Activated CD4-positive, alpha-beta T cell treated with anti-CD3 and anti-CD28 coated beads, Interleukin-2, amount 50 U/mL, for 16 hours (primary cell): Measurements from ENCODE around the gene HIRA.

Experiments
- DNase-seq: peaks from one replicate; pipeline ENCODE4 v3.0.0-alpha.2; 2020

The HIRA gene

DNA sequence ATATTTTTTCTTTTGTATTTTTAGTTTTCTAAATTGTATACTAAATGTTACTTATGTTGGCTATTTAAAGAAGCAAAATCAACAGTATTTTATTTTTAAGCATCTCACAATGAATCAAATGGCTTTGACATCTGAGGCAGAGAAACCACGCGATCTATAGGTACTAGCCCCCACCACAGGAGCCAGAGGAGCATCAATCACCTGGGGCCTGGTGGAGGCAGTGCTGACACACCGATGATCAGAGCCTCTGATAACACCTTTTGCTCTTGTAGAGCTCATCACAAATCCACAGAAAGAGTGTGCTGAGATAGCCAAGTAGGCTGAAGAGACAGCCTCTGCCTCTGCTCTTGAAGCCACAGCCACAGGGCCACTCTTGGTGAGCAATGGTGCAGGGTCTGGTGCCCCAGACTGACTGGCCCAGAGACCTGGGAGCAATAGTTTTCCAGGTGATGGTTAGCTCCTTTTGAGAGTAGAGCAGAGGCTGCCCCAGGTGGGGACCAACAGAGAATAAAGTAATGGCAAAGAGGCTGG, 25.2 kb downstream of the HIRA start:
- no peak for DNase-seq

DNA sequence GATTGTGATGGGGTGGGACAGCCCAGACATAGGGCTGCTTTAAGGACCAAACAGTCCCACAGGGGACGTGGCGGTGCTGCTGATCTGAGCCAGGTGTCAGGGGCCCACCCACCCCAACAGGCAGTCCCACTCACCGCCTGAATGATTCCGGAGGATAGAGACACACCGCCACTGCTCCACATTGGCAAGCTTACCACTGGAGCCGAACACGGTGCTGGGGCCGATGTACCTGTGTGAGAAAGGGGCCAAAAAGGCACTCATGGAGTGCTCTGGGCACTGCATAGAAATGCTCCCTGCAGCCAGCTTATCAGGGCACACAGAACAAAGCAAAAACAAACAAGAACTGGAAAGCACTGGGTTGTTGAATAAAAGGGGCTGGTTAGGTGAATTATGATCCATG, 25.9 kb downstream of the HIRA start:
- no peak for DNase-seq

DNA sequence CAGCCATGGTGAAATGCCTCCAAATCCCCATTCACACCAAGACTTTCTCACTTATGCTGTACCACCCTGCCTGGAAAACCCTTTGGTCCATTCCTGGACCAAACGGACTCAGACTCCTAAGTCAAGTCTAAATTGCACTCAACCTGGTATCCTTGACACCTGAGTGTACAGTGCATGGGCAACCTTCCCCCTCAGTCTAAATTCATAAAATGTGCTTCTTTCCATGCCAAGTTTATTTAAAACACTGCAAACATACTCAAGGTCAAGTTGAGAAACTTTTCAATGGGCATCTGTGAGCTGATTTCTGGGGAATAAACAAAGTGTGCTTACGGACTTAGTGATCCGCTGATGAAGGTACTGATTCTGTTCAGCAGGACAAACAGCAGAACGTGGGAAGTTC, 26.4 kb downstream of the HIRA start:
- no peak for DNase-seq

GRCh38 chr22:19404676-19405075, 26.9 kb downstream of the HIRA start:
- DNase-seq, result no peak

DNA sequence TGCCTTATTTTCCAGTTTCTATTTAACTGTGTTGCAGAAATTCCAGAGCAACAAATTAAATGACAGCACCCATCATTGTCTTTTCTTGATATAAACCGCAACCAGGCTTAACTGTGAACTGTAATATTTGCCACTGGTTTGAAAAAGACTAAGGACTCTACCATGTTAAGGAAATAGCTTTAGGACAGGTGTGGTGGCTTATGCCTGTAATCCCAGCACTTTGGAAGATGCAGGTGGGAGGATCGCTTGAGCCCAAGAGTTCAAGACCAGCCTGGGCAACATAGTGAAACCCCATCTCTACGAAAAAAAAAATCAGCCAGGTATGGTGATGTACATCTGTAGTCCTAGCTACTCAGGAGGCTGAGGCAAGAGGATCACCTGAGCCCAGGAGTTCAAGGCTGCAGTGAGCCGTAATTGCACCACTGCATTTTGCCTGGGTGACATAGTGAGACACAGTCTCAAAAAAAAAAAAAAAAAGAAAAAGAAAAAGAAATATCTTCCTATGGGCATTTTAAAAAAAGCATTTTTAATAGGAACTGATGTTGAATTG, 28.8 kb downstream of the HIRA start:
- no peak for DNase-seq

GRCh38 chr22:19401483-19401882, 30.1 kb downstream of the HIRA start:
- no peak for DNase-seq

DNA sequence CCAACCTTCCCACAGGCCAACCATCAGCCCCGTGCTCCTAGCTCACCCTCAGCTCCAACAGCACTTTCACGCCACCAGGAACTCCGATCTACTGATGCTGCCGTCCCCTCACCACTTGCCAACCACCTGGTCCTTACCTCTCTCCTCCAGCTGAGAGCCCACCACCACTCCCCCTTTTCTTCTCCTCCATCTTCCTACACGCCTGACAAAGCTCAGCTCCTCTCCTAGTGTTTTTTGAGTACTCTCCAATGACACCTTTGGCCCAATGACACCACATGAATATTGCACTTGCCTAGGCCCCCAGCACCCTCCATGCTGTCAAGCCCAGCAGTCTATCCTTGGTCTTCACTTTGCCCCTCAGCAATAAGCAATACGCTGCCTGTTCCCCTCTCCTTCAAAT, 30.7 kb downstream of the HIRA start:
- no peak for DNase-seq

DNA sequence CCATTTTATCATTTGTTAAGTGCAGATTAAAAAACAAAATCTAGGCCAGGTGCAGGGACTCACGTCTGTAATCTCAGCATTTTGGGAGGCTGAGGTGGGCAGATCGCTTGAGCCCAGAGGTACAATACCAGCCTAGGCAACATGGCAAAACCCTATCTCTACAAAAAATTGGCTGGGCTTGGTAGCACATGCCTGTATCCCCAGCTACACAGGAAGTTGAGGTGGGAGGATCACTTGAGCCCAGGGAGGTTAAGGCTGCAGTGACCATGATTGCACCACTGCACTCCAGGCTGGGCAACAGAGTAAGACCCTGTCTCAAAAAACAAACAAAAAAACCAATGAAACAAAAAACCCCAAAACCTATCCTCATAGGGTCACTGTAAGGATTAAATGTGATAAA, 32.9 kb downstream of the HIRA start:
- no peak for DNase-seq

GRCh38 chr22:19398206-19398605, 33.3 kb downstream of the HIRA start:
- no peak for DNase-seq

- no peak for DNase-seq
Measured at GRCh38 chr22:19397734-19398104, 33.8 kb downstream of the HIRA start.

- DNase-seq, result no peak
Measured at GRCh38 chr22:19396934-19397733, 34.4 kb downstream of the HIRA start.

GRCh38 chr22:19396561-19396933, 35.0 kb downstream of the HIRA start:
- DNase-seq, result no peak

DNA sequence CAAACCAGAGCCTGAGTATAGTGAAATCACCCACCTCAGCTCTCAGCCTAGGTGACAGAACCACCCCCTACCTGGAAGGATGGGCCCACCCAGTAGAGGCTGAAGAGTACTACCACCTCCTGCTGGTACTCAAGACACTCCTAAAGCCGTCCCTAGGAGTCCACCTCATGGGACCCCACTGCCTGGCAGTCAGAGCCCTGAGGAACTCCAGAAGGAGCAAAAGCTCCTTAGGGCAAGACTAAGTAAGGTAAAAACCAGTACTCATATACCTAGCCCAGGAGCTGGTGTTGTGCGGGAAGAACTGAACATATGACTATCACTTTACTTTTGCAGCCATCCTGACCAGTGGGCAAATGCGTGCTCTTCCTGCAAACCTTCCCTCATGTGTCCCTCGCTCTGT, 36.3 kb downstream of the HIRA start:
- no peak for DNase-seq

- DNase-seq, result no peak
Measured at GRCh38 chr22:19394274-19395050, 37.1 kb downstream of the HIRA start.

DNA sequence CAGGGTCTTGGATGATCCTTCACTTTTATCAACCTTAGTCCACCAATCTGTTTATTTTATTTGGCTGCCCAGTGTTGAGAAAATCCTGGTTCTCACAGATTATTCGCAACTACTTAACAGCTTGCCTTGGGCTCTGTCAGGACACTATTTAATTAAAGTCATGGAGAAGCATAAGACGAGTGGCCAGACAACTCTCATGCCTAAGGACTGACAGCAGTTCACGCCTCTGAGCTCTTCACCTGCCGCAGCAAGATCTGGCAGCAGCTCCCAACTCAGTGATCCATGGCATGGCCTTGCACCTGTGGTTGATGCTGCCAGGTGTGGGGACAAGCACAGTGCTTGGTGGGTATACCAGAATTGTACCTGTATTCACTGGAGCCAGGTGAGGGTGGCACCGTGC, 37.8 kb downstream of the HIRA start:
- no peak for DNase-seq

DNA sequence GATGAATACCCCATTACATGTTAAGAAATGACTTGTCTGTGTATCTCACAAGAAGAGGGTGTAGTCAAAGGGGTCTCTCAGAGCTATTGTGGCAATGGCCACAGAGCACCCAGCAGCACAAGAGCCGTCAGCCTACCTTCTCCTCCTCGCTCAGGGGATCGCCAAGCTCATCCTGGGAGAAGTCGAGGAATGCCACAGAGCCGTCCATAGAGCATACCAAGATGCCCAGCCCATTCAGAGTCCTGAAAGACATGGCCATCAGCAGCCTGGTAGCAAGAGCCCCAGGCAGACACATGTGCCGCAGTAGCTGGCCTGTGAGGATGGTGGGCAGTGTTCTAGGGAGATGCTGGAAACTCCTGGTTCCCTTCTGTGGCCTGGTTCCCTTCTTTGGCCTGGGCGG, 44.0 kb downstream of the HIRA start:
- no peak for DNase-seq

DNA sequence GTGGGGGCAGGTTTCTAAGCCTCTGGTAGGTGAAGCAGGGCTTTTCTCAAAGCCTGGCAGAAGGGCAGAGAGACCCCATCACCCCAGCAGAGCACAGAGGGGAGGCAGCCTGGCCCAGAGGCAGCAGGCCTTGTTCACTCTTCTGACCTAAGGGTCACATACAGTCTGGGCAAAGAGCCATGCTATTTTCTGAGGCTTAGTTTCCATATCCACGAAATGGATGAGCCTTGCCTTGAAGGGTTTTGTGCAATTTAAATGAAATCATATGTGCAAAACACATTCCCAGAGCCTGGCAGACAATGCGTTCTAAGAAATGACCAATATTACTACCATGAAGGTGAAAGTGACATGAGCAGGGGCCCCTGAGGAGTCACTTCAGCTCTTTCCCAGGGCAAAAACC, 44.5 kb downstream of the HIRA start:
- DNase-seq, result no peak

DNA sequence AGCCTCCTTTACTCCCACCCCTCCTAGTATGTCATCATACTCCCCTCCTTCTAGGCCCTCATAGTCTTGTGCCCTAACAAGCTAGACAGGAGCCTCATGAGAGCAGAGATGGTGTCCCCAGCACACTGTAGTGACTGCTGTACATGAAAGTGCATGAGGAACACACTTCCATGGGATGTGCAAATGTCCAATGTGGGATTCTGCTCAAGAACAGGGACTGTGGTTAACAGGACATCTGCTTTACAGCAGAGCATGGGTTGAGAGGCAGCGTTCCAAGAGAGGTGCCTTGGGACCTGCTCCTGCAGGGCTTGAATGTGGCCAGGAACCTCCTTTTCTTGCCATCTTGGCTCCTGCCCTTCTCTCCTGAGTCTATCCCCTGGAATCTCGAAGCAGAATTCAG, 45.3 kb downstream of the HIRA start:
- no peak for DNase-seq

GRCh38 chr22:19385221-19385906, 46.2 kb downstream of the HIRA start:
- DNase-seq, result no peak

- DNase-seq, result no peak
Measured at GRCh38 chr22:19383292-19383691, 48.2 kb downstream of the HIRA start.

DNA sequence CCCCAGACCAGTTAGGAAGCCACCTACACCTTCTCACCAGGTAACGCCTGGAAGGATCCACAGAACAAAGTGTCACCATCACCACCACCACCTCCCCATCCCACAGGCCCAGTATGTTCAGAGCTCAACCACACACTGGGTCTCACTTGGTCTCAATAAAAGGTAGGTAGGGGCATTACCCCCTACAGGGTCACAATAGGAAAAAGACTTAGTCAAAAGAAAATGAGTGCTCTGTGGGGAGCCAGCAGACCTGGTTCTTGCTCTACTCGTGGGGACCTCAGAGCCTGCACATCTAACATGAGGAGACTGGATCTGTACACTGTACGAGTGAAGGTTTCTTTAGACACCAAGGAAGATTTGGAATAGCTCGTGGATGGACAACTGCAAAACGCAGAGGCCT, 49.3 kb downstream of the HIRA start:
- no peak for DNase-seq

DNA sequence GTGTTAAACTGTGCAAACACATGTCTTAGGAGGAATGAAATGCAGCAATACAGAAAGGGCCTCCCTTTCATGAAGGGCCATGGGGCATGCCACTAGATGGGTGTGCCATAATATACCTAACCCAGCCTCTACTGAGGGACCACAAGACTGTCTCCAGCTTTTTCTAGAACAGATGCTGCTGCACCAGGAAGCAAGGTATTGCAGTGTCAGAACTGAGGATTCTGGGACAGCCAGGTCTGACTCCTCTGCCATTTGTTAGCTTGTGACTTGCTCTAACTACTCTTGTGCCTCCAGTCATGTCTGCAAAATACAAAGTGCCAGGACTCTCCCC, 53.2 kb downstream of the HIRA start:
- DNase-seq, result no peak

DNA sequence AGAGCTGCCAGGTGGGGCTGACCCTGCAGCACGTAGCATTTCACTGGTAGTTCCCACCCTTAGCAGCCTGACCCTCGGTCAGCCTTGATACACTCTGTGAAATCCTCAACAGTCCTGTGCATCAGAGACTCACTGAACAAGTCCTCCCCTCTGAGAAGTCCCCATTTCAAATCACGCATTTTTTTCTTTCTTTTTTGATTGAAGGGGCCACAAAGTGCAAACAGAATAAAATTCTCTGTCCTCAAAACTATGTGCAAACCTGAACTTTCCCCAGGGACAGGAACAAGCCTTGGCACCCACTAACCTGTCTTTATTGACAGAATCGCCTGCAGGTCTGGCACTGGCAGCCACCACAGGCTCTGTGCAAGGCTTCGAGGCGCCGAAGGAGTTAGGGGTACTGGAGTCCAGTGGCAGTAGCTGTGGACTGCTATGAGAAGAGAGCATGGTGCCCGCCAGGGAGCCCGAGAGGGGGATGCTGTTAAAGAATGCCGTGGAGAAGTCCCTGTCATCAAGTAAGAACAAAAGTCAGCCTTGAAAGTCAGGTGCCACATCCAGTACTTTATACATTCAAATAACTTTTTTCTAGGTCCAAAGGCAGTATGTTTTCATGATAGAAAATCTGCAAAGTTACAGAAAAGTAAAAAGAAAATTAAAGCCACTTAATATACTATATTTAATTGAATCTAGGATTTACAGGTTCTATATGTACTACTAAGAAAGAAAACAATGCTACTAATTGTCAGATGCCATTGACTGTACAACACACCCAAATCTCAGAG, 53.8 kb downstream of the HIRA start:
- DNase-seq, result no peak
